Measurements from ENCODE around the gene KCNQ1. TPM values are rescaled to one million over a fixed set of nuclear protein-coding genes. Genes with fewer than 3 reads are reported as not detected.

Gene KCNQ1
- total and polyA plus RNA-seq, 2 donors (not counting 3 experiments of a cell fraction or from before 2014, with no cell fraction given) = 0.07 to 0.09 TPM

DNA sequence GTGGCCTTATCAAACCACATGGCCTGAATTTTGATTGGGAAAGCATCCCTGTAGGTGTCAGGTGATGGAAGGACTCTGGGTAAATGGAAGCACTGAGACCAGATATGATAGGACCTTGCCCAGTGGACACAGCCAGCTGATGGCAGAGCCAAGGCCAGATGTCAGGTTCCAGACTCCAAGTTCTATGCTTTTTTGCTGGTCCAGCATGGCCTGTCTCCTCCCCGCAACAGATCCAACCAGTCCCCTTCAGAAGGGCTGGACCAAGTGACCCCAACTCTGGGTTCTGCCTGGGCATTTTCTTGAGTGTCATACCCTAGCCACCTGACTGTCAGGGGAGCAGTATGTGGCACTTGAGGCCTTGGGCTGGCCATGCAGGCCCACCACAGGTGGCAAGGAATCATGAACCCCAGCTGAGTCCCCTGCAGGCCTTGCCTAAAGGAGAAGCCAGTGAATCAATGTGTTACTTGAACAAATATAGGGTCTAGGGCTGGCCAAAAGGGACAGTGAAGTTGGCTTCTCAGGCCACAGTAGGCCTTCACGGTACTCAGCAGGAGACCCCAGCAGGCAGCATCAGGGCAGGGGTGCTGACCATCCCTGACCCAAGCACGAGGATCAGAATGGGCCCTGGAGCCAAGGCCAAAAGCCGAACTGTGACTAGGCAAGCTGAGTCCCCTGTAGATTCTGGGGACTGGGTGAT, 227.9 kb downstream of the KCNQ1 start:
- no peak for FAIRE-seq
- ChIA-PET POLR2A (no interaction called here), CTCF (no interaction called here)

More for the DNA sequence above, 227.9 kb downstream of the KCNQ1 start:
- intact Hi-C loops (cut with micrococcal nuclease) = no loop called here
- no peaks in the 10 kb centered on the region for H3K9me3 ChIP-seq (replicated peaks; ENCODE audit: control insufficient read depth, insufficient read depth, low read length)
- dilution Hi-C loops (cut with MboI; ENCODE audit: extremely low pct_ligation_motif_present, low sequenced_read_pairs) = no loop called here
- H3K4me3 ChIP-seq (replicated peaks in 1 of 3; ENCODE audit: insufficient read depth in 1 of 3, low read depth in 1 of 3, low read length in 3 of 3) = no peak overlapping the region
- H3K9ac ChIP-seq (replicated peaks; ENCODE audit: extremely low read depth, insufficient read depth, low read length) = no peak overlapping the region
- no peaks in the 10 kb centered on the region for H4K20me1 ChIP-seq (replicated peaks; ENCODE audit: control insufficient read depth, extremely low read depth, insufficient read depth, low read length)
- peaks cover 3% of the 10 kb centered on the region for H3K79me2 ChIP-seq (ENCODE audit: control insufficient read depth, insufficient read depth, low read length)
- no peaks in the 10 kb centered on the region for H3K4me1 ChIP-seq (ENCODE audit: control insufficient read depth, extremely low read depth, insufficient read depth, low read length)
- H3K4me2 ChIP-seq (ENCODE audit: insufficient read depth, low read length) = no peak overlapping the region
- no peak overlapping the region for H2AFZ ChIP-seq (ENCODE audit: low read depth, low read length)
- BruUV-seq (replicated peaks) = no TSS peak
- no peak overlapping the region for H3K27ac ChIP-seq (ENCODE audit: insufficient read depth, low read depth, low read length)
- no peaks in the 10 kb centered on the region for H3K9me1 ChIP-seq (replicated peaks; ENCODE audit: control insufficient read depth, extremely low read depth, insufficient read depth, low read length)
- no peak for DNase-seq (ENCODE audit: low read depth, low spot score)
- H3K36me3 ChIP-seq (ENCODE audit: control insufficient read depth in 2 of 2, extremely low read depth in 1 of 2, insufficient read depth in 2 of 2, low read length in 2 of 2) = no peaks in the 10 kb centered on the region
- no peaks in the 10 kb centered on the region for H3K27me3 ChIP-seq (ENCODE audit: control insufficient read depth in 2 of 2, insufficient read depth in 2 of 2, low read length in 2 of 2)
- no peak for TF ChIP-seq CTCF (IDR thresholded peaks at IDR 0.05; ENCODE audit: extremely low read depth in 1 of 2, insufficient read depth in 1 of 2, low read depth in 1 of 2, low read length in 2 of 2)
- TF ChIP-seq MYC (IDR thresholded peaks at IDR 0.05; ENCODE audit: low read depth, low read length) = no peak
- no peak for TF ChIP-seq FOS (IDR thresholded peaks at IDR 0.05; ENCODE audit: borderline replicate concordance, insufficient read depth, low read length)
- no peak for TF ChIP-seq JUN (IDR thresholded peaks at IDR 0.05; ENCODE audit: borderline replicate concordance, insufficient read depth, insufficient read length, low read depth)
- no peak for TF ChIP-seq GATA2 (IDR thresholded peaks at IDR 0.05; ENCODE audit: insufficient read depth, insufficient read length, low read depth, low read length)
- TF ChIP-seq, protein P1, sequence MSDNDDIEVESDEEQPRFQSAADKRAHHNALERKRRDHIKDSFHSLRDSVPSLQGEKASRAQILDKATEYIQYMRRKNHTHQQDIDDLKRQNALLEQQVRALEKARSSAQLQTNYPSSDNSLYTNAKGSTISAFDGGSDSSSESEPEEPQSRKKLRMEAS (IDR thresholded peaks at IDR 0.05; ENCODE audit: insufficient read depth, insufficient read length) = no peak
- TF ChIP-seq EZH2 (IDR thresholded peaks at IDR 0.05; ENCODE audit: borderline replicate concordance, low read depth, low read length, severe bottlenecking) = no peak
